ENCODE results near the gene AMBP. TPM values are rescaled to one million over a fixed set of nuclear protein-coding genes. Genes with fewer than 3 reads are reported as not detected.

Gene AMBP
- total RNA-seq, 1 donor from 2014 or later = 0.40 TPM

DNA sequence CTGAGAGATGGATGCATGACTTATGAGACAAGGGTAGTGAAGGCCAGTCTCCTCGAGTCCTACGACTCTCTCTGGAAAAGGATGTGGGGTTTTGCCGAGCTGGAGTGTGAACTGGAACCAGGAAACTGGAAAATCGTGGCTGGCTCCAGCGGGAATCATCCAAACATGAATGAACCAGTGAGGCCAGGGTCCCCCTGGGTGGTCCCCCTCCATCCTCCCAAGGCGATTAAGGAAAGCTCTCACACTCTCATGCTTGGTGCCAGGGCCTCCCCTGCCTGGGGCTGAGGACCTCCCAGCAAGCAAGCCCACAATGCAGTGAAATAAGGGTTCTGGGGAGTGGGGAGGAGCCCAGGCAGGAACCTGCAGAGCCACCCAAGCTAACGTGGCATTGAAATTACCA is 9.6 kb upstream of the AMBP start:
- Mint-ChIP-seq H3K4me3 (no peak overlapping the region), H3K4me1 (no peaks in the 10 kb centered on the region), H3K9me3 (no peaks in the 10 kb centered on the region), H3K27me3 (ENCODE audit: low read depth) (peaks cover 1% of the 10 kb centered on the region), H3K27ac (ENCODE audit: unreplicated experiment) (no peak overlapping the region), H3K36me3 (ENCODE audit: low read depth) (no peaks in the 10 kb centered on the region)
- TF ChIP-seq CTCF (conservative IDR thresholded peaks at IDR 0.05) = no peak
- DNase-seq (ENCODE audit: low read depth, low spot score) = no peak

DNA sequence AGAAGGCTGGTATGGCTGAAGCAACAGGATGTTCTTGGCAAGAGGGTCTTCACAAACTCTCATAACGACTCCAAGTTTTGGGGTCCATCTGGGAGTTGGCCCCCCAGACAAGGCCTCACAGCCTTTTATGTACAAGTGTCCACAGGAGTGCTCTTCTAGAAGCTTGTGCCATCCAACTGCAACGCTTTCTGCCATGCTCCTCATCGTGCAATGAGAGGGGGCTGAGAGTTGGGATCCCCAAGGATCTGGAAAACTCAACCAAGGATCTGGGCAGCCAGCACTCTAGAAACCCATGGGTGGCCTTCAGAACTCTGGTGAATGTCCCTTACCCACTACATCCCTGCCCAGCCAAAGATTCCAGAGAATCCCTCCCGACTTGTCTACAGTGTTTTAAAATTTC is 8.5 kb upstream of the AMBP start:
- no peak for TF ChIP-seq CTCF (conservative IDR thresholded peaks at IDR 0.05)
- Mint-ChIP-seq H3K9me3 (no peaks in the 10 kb centered on the region), H3K36me3 (ENCODE audit: low read depth) (no peaks in the 10 kb centered on the region), H3K4me1 (no peaks in the 10 kb centered on the region), H3K4me3 (no peak overlapping the region), H3K27ac (ENCODE audit: unreplicated experiment) (no peak overlapping the region), H3K27me3 (ENCODE audit: low read depth) (no peaks in the 10 kb centered on the region)
- no peak for DNase-seq (ENCODE audit: low read depth, low spot score)

GRCh38 chr9:114086009-114086408 is 7.9 kb upstream of the AMBP start:
- no peak for DNase-seq (ENCODE audit: low read depth, low spot score)
- no peak overlapping the region for H3K4me3 Mint-ChIP-seq
- H3K36me3 Mint-ChIP-seq (ENCODE audit: low read depth) = no peaks in the 10 kb centered on the region
- no peaks in the 10 kb centered on the region for H3K27me3 Mint-ChIP-seq (ENCODE audit: low read depth)
- no peaks in the 10 kb centered on the region for H3K4me1 Mint-ChIP-seq
- no peaks in the 10 kb centered on the region for H3K9me3 Mint-ChIP-seq
- H3K27ac Mint-ChIP-seq (ENCODE audit: unreplicated experiment) = no peak overlapping the region
- no peak for TF ChIP-seq CTCF (conservative IDR thresholded peaks at IDR 0.05)

GRCh38 chr9:114085387-114085789 is 7.3 kb upstream of the AMBP start:
- Mint-ChIP-seq H3K27ac (ENCODE audit: unreplicated experiment) (no peak overlapping the region), H3K4me1 (no peaks in the 10 kb centered on the region), H3K27me3 (ENCODE audit: low read depth) (no peaks in the 10 kb centered on the region), H3K9me3 (no peaks in the 10 kb centered on the region), H3K4me3 (no peak overlapping the region), H3K36me3 (ENCODE audit: low read depth) (no peaks in the 10 kb centered on the region)
- TF ChIP-seq CTCF (conservative IDR thresholded peaks at IDR 0.05) = no peak
- no peak for DNase-seq (ENCODE audit: low read depth, low spot score)

DNA sequence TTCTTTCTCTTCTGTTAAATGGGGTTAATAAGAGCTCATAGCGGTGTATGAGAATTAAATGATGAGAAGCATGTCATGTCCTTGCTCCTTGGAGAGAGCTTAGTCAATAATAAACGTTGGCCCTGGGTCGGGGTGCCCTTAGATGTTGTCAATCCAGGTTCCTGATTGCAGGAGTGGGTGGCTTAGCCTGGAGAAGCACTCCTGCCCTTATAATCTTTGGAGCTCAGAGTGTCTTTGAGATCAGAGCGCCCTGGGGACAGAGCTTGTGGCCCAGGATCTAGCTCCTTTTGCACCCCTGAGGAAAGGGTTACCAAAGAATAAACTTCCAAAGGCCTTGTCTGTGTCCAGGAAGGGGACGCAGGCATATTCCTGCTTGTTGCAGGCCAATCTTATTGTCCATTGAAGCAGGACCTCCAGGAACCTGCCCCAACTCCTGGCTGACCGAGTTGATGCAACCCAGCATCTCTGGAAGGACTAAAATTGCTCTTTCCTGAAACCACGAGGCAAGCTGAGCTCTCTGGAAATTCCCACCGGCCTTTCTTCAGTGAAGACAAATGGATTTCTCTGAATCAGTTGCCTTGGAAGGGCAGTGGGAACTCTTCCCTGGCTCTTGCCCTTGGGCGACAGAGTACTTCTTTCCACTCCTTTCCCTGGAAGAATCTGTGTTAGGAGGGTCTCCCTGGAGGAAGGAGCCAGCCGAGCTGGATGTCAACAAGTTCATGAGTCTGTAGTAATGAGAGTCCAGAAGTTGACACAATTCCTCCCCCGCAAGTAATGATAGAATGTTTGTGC is 6.4 kb upstream of the AMBP start:
- Mint-ChIP-seq H3K9me3 (no peaks in the 10 kb centered on the region), H3K27ac (ENCODE audit: unreplicated experiment) (no peak overlapping the region), H3K4me3 (no peak overlapping the region), H3K36me3 (ENCODE audit: low read depth) (no peaks in the 10 kb centered on the region), H3K27me3 (ENCODE audit: low read depth) (no peaks in the 10 kb centered on the region), H3K4me1 (no peaks in the 10 kb centered on the region)
- DNase-seq (ENCODE audit: low read depth, low spot score) = no peak
- no peak for TF ChIP-seq CTCF (conservative IDR thresholded peaks at IDR 0.05)

Data from neural crest cell (in vitro differentiated cells).